Activated naive CD8-positive, alpha-beta T cell treated with anti-CD3 and anti-CD28 coated beads, Interleukin-2, amount 50 U/mL, for 16 hours (primary cell): Measurements from ENCODE around the gene TSPYL6.
"Not testable (repeated sequence)": the region's sequence is repeated elsewhere in the genome, so short reads cannot be mapped to it uniquely, and the experiment has no call there.

Experiments used
- DNase-seq: peaks from one replicate; pipeline ENCODE4 v3.0.0-alpha.2; 2020; ENCODE audit warnings: low read depth, low spot score

The TSPYL6 gene

GRCh38 chr2:54256091-54256694 lies at the start of gene TSPYL6:
Gene TSPYL6, minus strand, starts transcription at chr2:54256229. Its CDS starts 78 bp downstream, at chr2:54256151.
- no peak for DNase-seq

GRCh38 chr2:54303631-54304030 lies 47.6 kb upstream of the TSPYL6 start:
- DNase-seq, result no peak

GRCh38 chr2:54298514-54298913 lies 42.5 kb upstream of the TSPYL6 start:
- DNase-seq, result no peak

- no peak for DNase-seq
Measured at GRCh38 chr2:54295911-54296310, 39.9 kb upstream of the TSPYL6 start.

- not testable (repeated sequence) for DNase-seq
Measured at GRCh38 chr2:54294665-54295064, 38.6 kb upstream of the TSPYL6 start.

GRCh38 chr2:54290356-54291025 lies 34.5 kb upstream of the TSPYL6 start:
- no peak for DNase-seq

GRCh38 chr2:54289917-54290316 lies 33.9 kb upstream of the TSPYL6 start:
- no peak for DNase-seq

GRCh38 chr2:54287532-54287931 lies 31.5 kb upstream of the TSPYL6 start:
- DNase-seq, result no peak

GRCh38 chr2:54285451-54285850 lies 29.4 kb upstream of the TSPYL6 start:
- no peak for DNase-seq

GRCh38 chr2:54284826-54285225 lies 28.8 kb upstream of the TSPYL6 start:
- DNase-seq, result no peak

- DNase-seq, result no peak
Measured at GRCh38 chr2:54279385-54279784, 23.4 kb upstream of the TSPYL6 start.

- no peak for DNase-seq
Measured at GRCh38 chr2:54275541-54275940, 19.5 kb upstream of the TSPYL6 start.

GRCh38 chr2:54274781-54275242 lies 18.8 kb upstream of the TSPYL6 start:
- DNase-seq, result no peak

- no peak for DNase-seq
Measured at GRCh38 chr2:54271843-54272627, 16.0 kb upstream of the TSPYL6 start.

GRCh38 chr2:54271189-54271588 lies 15.2 kb upstream of the TSPYL6 start:
- no peak for DNase-seq

- no peak for DNase-seq
Measured at GRCh38 chr2:54267577-54267976, 11.5 kb upstream of the TSPYL6 start.

GRCh38 chr2:54265081-54265480 lies 9.1 kb upstream of the TSPYL6 start:
- not testable (repeated sequence) for DNase-seq

GRCh38 chr2:54262015-54262765 lies 6.2 kb upstream of the TSPYL6 start:
- no peak for DNase-seq

GRCh38 chr2:54261537-54261936 lies 5.5 kb upstream of the TSPYL6 start:
- no peak for DNase-seq

GRCh38 chr2:54260241-54260595 lies 4.2 kb upstream of the TSPYL6 start:
- no peak for DNase-seq

GRCh38 chr2:54259413-54260240 lies 3.6 kb upstream of the TSPYL6 start:
- DNase-seq, result no peak
